B cell (primary cell): Measurements from ENCODE around the gene CRHR1. TPM values are rescaled to one million over a fixed set of nuclear protein-coding genes. Genes with fewer than 3 reads are reported as not detected.

ENCODE experiments used
- ATAC-seq: fragments of 200-7000 bp; cut with Tn5 transposase; one replicate; pipeline ENCODE4 v1.10.0; 2021; ENCODE audit warnings: low read depth, mild to moderate bottlenecking, moderate number of reproducible peaks, moderate library complexity
- CTCF ChIA-PET: fragments of 350-600 bp; sonication (Branson Sonifier 250); formaldehyde crosslinking; loops from one replicate; lab custom pipeline; 2021; ENCODE audit warnings: antibody characterized with exemption, inconsistent platforms; lab: Charles Lee
- POLR2A ChIA-PET: fragments of 350-600 bp; sonication (Branson Sonifier 250); formaldehyde crosslinking; loops from one replicate; lab custom pipeline; 2021; ENCODE audit warnings: antibody characterized with exemption; lab: Charles Lee
- DNase-seq: peaks from one replicate; pipeline ENCODE4 v3.0.0; 2013
- H2AFZ ChIP-seq: 2 replicates; pipeline ENCODE4 v1.6.1; 2012; ENCODE audit warnings: mild to moderate bottlenecking, low read depth, low read length; ENCODE audit not compliant: insufficient read depth, poor library complexity, severe bottlenecking
- H3K27ac ChIP-seq, 2 donors: 1 replicate in 1 of 2; 2 replicates in 1 of 2; pipeline ENCODE4 v1.5.1; 2012 to 2013; ENCODE audit warnings: low read length in 2 of 2, mild to moderate bottlenecking in 2 of 2, moderate library complexity in 1 of 2
- H3K27me3 ChIP-seq, 4 experiments: fragments of 200-600 bp in 1 of 4; sonication (generic) in 1 of 4; replicated peaks in 1 of 4; 1 replicate in 2 of 4; 2 replicates in 2 of 4; pipeline versions ENCODE4 v1.6.1 to v1.7.0; 2013 to 2016; ENCODE audit warnings: low read length in 3 of 4, mild to moderate bottlenecking in 2 of 4, mixed read lengths in 1 of 4, moderate library complexity in 1 of 4; ENCODE audit not compliant: insufficient read depth in 4 of 4, control insufficient read depth in 3 of 4; ENCODE audit errors: control extremely low read depth in 1 of 4
- H3K36me3 ChIP-seq, 2 experiments: replicated peaks in 1 of 2; 1 replicate in 1 of 2; 2 replicates in 1 of 2; pipeline versions ENCODE4 v1.6.1 to v1.7.1; 2013; ENCODE audit warnings: low read length in 1 of 2; ENCODE audit not compliant: insufficient read depth in 2 of 2, control insufficient read depth in 1 of 2; ENCODE audit errors: control extremely low read depth in 1 of 2, extremely low read depth in 1 of 2
- H3K4me1 ChIP-seq, 2 donors: fragments of 200-600 bp in 1 of 2; sonication (generic) in 1 of 2; 1 replicate in 1 of 2; 2 replicates in 1 of 2; pipeline versions ENCODE4 v1.5.1 to v1.6.1; 2013 to 2017; ENCODE audit warnings: low read length in 2 of 2; ENCODE audit not compliant: control insufficient read depth in 2 of 2, insufficient read depth in 2 of 2
- H3K4me2 ChIP-seq: replicated peaks from 2 replicates; pipeline ENCODE3; 2012; ENCODE audit warnings: mild to moderate bottlenecking, low read depth, low read length; ENCODE audit not compliant: poor library complexity, severe bottlenecking
- H3K4me3 ChIP-seq, 5 experiments: fragments of 200-600 bp in 1 of 5; sonication (generic) in 1 of 5; 1 replicate in 3 of 5; 2 replicates in 2 of 5; pipeline versions ENCODE4 v1.5.1 to v1.7.0; 2011 to 2016; ENCODE audit warnings: low read length in 4 of 5, mild to moderate bottlenecking in 4 of 5, low read depth in 2 of 5, control low read depth in 1 of 5, moderate library complexity in 1 of 5; ENCODE audit not compliant: insufficient read depth in 1 of 5; ENCODE audit errors: control extremely low read depth in 1 of 5, extremely low read depth in 1 of 5
- H3K79me2 ChIP-seq: fragments of 200-600 bp; sonication (generic); one replicate; pipeline ENCODE4 v1.6.0; 2016; ENCODE audit warnings: low read length; ENCODE audit not compliant: control insufficient read depth, insufficient read depth
- H3K9ac ChIP-seq: fragments of 200-600 bp; sonication (generic); 2 replicates; pipeline ENCODE4 v1.6.1; 2017; ENCODE audit warnings: mild to moderate bottlenecking, low read length, moderate library complexity
- H3K9me3 ChIP-seq, 3 donors: one replicate each; pipeline versions ENCODE4 v1.6.1 to v1.7.1; 2013; ENCODE audit warnings: low read length in 2 of 3; ENCODE audit not compliant: control insufficient read depth in 2 of 3, insufficient read depth in 1 of 3; ENCODE audit errors: control extremely low read depth in 1 of 3
- H4K20me1 ChIP-seq: 2 replicates; pipeline ENCODE4 v1.6.0; 2012; ENCODE audit warnings: mild to moderate bottlenecking, low read length; ENCODE audit not compliant: insufficient read depth, control insufficient read depth, poor library complexity, severe bottlenecking
- H3K27ac Mint-ChIP-seq: one replicate; pipeline ENCODE4 v1.8.0; 2021; ENCODE audit warnings: mixed read lengths
- H3K27me3 Mint-ChIP-seq: one replicate; pipeline ENCODE4 v1.8.0; 2021; ENCODE audit warnings: mixed read lengths
- H3K4me1 Mint-ChIP-seq: one replicate; pipeline ENCODE4 v1.8.0; 2021; ENCODE audit warnings: mixed read lengths
- H3K4me3 Mint-ChIP-seq: one replicate; pipeline ENCODE4 v1.8.0; 2021; ENCODE audit warnings: mixed read lengths
- H3K9me3 Mint-ChIP-seq: one replicate; pipeline ENCODE4 v1.8.0; 2022; ENCODE audit warnings: mixed read lengths; ENCODE audit not compliant: insufficient read depth
- EZH2 ChIP-seq: IDR thresholded peaks from 2 replicates; pipeline ENCODE4 v1.6.1; 2012; ENCODE audit warnings: borderline replicate concordance, low read depth, mild to moderate bottlenecking, moderate library complexity, low read length; ENCODE audit not compliant: insufficient read depth, poor library complexity, severe bottlenecking
- whole genome bisulfite sequencing: methylation state at CpG from one replicate; pipeline ENCODE4 v1.1.5; 2013; ENCODE audit warnings: missing lambda C conversion rate; ENCODE audit not compliant: insufficient coverage; 5-methylcytosine and 5-hydroxymethylcytosine counted together
- intact Hi-C: fragments of 100-400 bp; cut with micrococcal nuclease; formaldehyde crosslinking; loops from one replicate; pipeline ENCODE4 v1.10.0; 2022
- polyA plus RNA-seq: library from polyadenylated mRNA; depleted of rRNA; stranded (reverse); fragments of >200 nt; gene quantifications from 2 replicates; pipeline ENCODE4 v1.2.3, GENCODE V29; 2012
- total RNA-seq, 2 donors: library from RNA; stranded (reverse); fragments of 120-200 nt in 1 of 2; gene quantifications; 1 replicate in 1 of 2; 2 replicates in 1 of 2; pipeline versions ENCODE4 v1.2.3 to v1.2.4, GENCODE V29; 2013 to 2022
- TF ChIP-seq, protein P1 (sequence below): fragments of 200-600 bp; IDR thresholded peaks from one replicate; pipeline ENCODE4 v1.8.0; 2022; ENCODE audit warnings: antibody characterized with exemption, mild to moderate bottlenecking

Gene CRHR1
- total and polyA plus RNA-seq, 2 donors (not counting 1 experiment from before 2014, with no cell fraction given) = not detected

DNA sequence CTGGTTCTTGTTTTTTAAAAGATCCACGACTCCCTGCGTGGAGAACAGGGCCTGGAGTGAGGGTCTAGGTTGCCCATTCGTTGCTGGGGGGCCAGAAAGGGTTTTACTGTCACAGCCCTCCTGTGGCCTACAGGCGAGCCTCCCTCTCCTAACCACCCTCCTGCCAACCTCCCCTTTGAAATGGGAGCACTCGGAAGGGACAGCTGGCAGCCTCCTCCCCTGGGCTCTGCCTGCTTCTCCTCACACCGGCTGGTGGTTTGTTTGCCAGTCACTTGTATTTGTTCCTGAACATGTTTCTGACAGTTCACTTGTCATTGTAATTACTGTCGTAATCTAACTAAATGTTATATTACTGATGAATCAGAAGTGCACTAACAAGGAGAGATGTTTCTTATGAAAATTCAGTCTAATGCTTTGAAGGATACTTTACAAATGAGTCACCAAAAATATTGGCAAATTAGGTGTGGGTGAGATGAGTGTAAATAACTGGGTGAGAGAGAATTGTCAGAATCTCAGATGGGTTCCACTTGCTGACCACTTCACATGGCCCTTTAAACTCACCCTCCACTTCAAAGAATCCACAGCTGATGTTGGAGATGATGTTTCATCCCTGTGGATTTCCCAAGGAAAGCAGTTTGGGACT, 57.9 kb downstream of the CRHR1 start:
- ChIA-PET CTCF (interaction anchor here (3.6 kb wide), 1 partner anchor 10 kb away, joined by 10 read pairs; no protein-coding TSS in a partner anchor), POLR2A (no interaction called here)
- Mint-ChIP-seq H3K27me3 (peaks cover 6% of the 10 kb centered on the region), H3K4me3 (no peak overlapping the region), H3K4me1 (no peaks in the 10 kb centered on the region), H3K27ac (no peak overlapping the region), H3K9me3 (no peaks in the 10 kb centered on the region)
- Histone ChIP-seq H3K79me2 (no peaks in the 10 kb centered on the region), H3K4me3 (no peak overlapping the region), H3K4me2 (no peak overlapping the region), H3K9me3 (no peaks in the 10 kb centered on the region), H3K36me3 (no peaks in the 10 kb centered on the region), H3K4me1 (no peaks in the 10 kb centered on the region), H3K9ac (no peak overlapping the region), H3K27ac (no peak overlapping the region), H4K20me1 (no peaks in the 10 kb centered on the region), H2AFZ (no peak overlapping the region), H3K27me3 (peaks cover 0 to 3% (median 0%) of the 10 kb centered on the region in 4 experiments)
- no peak for DNase-seq
- 62% methylated on average over 5 of the region's 7 CpGs for WGBS
- no peak for ATAC-seq
- intact Hi-C loops = no loop called here
- TF ChIP-seq, protein P1, sequence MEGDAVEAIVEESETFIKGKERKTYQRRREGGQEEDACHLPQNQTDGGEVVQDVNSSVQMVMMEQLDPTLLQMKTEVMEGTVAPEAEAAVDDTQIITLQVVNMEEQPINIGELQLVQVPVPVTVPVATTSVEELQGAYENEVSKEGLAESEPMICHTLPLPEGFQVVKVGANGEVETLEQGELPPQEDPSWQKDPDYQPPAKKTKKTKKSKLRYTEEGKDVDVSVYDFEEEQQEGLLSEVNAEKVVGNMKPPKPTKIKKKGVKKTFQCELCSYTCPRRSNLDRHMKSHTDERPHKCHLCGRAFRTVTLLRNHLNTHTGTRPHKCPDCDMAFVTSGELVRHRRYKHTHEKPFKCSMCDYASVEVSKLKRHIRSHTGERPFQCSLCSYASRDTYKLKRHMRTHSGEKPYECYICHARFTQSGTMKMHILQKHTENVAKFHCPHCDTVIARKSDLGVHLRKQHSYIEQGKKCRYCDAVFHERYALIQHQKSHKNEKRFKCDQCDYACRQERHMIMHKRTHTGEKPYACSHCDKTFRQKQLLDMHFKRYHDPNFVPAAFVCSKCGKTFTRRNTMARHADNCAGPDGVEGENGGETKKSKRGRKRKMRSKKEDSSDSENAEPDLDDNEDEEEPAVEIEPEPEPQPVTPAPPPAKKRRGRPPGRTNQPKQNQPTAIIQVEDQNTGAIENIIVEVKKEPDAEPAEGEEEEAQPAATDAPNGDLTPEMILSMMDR = no peak
- no peak for TF ChIP-seq EZH2

DNA sequence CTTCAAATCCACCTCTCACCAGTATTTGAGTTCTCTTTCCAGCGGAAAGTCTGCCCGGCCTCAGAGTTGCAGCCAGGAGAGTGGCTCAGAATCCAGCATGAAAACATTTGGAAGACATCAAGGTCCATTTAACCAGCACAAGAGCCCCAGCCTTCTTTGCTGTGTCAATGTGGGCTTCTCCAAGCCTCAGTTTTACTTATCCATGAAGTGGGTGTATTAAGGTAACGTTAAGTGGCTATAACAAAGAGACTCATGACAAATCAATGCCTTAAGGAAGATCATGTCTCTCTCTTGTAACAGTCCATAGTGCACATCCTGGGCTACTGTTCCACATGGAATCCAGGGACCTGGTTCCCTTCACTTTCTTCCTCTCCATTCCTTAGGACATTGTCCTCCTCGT, 59.6 kb downstream of the CRHR1 start:
- H3K4me2 ChIP-seq = no peak overlapping the region
- no peaks in the 10 kb centered on the region for H3K4me1 ChIP-seq
- Mint-ChIP-seq H3K4me3 (no peak overlapping the region), H3K27me3 (peaks cover 9% of the 10 kb centered on the region), H3K27ac (no peak overlapping the region), H3K4me1 (no peaks in the 10 kb centered on the region), H3K9me3 (no peaks in the 10 kb centered on the region)
- peaks cover 0 to 3% (median 0%) of the 10 kb centered on the region in 4 experiments for H3K27me3 ChIP-seq
- H3K9me3 ChIP-seq = no peaks in the 10 kb centered on the region
- POLR2A ChIA-PET = no interaction called here
- no peaks in the 10 kb centered on the region for H3K79me2 ChIP-seq
- no peak overlapping the region for H3K4me3 ChIP-seq
- H3K27ac ChIP-seq = no peak overlapping the region
- CTCF ChIA-PET = interaction anchor here (1.4 kb wide), 1 partner anchor 13 kb away, joined by 3 read pairs; no protein-coding TSS in a partner anchor
- H2AFZ ChIP-seq = no peak overlapping the region
- H4K20me1 ChIP-seq = no peaks in the 10 kb centered on the region
- TF ChIP-seq EZH2 = no peak
- H3K9ac ChIP-seq = no peak overlapping the region
- WGBS = 100% methylated on average over 2 of the region's 4 CpGs
- DNase-seq = no peak
- no peaks in the 10 kb centered on the region for H3K36me3 ChIP-seq
- no peak for ATAC-seq
- intact Hi-C loops = no loop called here
